ENCODE results near the gene WDR13. TPM values are rescaled to one million over a fixed set of nuclear protein-coding genes. Genes with fewer than 3 reads are reported as not detected.

WDR13 gene
- 91.7 and 106 TPM in 2 replicates for total RNA-seq

GRCh38 chrX:48597353-48598264 is at the start of gene WDR13:
Gene WDR13, plus strand, starts transcription at chrX:48597492. Its CDS starts 505 bp downstream, at chrX:48597997.

DNA sequence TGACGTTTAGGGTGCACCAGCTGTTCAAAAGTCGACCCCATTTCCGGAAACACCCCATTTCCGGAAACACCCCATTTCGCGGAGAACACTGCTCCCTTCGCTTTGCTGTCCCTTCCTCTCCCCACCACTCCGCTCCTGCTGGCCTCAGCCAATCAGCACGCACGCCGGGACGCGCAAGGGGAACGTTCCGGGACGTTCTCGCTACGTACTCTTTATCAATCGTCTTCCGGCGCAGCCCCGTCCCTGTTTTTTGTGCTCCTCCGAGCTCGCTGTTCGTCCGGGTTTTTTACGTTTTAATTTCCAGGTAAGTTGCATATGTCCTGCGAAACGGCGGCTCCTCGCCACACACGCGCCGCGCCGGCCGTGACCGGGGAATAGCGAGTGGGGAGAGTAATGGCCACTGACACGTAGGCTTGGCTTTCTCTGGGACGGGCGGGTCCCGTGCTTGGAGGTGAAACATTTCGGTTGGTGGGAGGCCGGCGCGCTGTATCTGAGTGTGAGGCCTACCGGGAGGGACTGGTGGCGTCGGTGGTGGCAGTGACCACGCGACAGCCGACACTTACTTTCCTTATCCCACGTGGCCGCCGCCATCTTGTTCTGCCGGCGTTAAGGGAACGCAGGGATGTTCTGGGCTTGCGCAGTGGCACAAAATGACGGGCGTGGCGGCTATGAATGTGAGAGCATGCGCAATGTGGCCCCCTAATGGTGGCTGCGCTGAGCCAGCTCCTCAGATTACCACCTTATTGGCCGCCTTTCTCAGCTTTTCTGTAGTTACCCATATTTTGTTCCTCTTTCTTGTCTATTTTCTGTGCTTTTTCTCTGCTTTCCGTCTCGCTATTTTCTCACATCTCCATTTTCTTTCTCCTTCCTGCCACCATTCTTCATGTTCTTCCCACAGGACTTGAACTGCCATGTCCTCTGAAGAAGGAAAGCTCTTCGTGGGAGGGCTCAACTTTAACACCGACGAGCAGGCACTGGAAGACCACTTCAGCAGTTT is 22.7 kb upstream of the WDR13 start, which contains the start of gene RBM3:
TSS of gene RBM3 (plus strand) at position 215 of the 997 bp plus-strand sequence. CDS start at position 912, 697 bp downstream.

Other genes starting within 250 kb of the WDR13 start
- gene SSX3, start 240.8 kb upstream of the WDR13 start, total RNA-seq: not detected in 2 replicates
- not detected in 2 replicates for gene SSX4, start 214.0 kb upstream of the WDR13 start, total RNA-seq
- not detected in 2 replicates for gene SSX4B, start 185.5 kb upstream of the WDR13 start, total RNA-seq
- gene SLC38A5, start 127.2 kb upstream of the WDR13 start, total RNA-seq: 150 and 165 TPM in 2 replicates
- gene FTSJ1, start 121.3 kb upstream of the WDR13 start, total RNA-seq: 96.5 and 138 TPM in 2 replicates
- gene PORCN, start 88.5 kb upstream of the WDR13 start, total RNA-seq: 26.0 and 52.5 TPM in 2 replicates
- 71.2 and 103 TPM in 2 replicates for gene EBP, start 75.7 kb upstream of the WDR13 start, total RNA-seq
- gene TBC1D25, start 57.8 kb upstream of the WDR13 start, total RNA-seq: 6.2 and 10.7 TPM in 2 replicates
- 46.5 and 127 TPM in 2 replicates for gene RBM3, start 23.0 kb upstream of the WDR13 start, total RNA-seq
- under 0.01 and 0.28 TPM in 2 replicates for gene WAS, start 86.3 kb downstream of the WDR13 start, total RNA-seq
- 1.1 and 1.7 TPM in 2 replicates for gene SUV39H1, start 99.2 kb downstream of the WDR13 start, total RNA-seq
- gene GLOD5, start 164.3 kb downstream of the WDR13 start, total RNA-seq: not detected in 2 replicates
- not detected in 2 replicates for gene GATA1, start 189.1 kb downstream of the WDR13 start, total RNA-seq
- gene HDAC6, start 204.6 kb downstream of the WDR13 start, total RNA-seq: 35.2 and 41.4 TPM in 2 replicates
- not detected in 2 replicates for gene ERAS, start 229.0 kb downstream of the WDR13 start, total RNA-seq
- gene PCSK1N, start 238.1 kb downstream of the WDR13 start, total RNA-seq: under 0.01 and 1.4 TPM in 2 replicates

Data from nasal cavity respiratory epithelium epithelial cell of viscerocranial mucosa (primary cell).